Measurements from ENCODE around the gene ABHD14A. TPM values are rescaled to one million over a fixed set of nuclear protein-coding genes. Genes with fewer than 3 reads are reported as not detected.
"Not testable (repeated sequence)": the region's sequence is repeated elsewhere in the genome, so short reads cannot be mapped to it uniquely, and the experiment has no call there.

Gene ABHD14A
- polyA plus RNA-seq, 1 of the 3 experiments (the other 2 are of a cell fraction): 31.5 TPM

DNA sequence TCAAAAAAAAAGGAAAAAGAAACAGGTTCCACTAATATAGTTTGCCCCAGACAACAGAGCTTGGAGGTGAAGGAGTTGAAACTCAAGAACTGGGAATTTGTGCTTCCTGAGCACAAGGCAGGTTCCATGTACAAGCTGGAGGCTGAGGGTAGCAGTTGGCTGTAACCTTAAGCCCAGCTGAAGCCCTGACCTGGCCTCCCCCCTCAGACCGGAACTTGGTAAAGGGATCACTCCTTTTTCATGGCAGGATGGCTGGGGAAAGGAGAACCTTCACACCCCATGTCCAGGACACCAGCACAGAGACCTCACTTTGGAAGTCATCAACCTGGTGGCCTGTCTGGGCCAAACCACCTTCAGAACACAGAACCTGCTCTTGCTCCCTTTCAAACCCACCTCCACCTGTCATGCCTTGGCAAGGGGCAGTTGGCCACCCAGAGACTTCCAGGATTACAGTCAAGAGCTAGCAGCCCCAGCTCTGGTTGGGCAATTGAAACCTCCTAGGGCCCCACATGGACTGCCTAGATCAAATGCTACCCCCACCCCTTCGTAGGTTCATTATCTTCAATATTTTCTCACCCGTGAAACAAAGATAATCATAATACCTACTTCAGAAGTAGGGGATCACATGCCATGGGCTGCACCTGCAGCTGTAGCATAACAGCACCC lies 17.3 kb downstream of the ABHD14A start:
- Histone ChIP-seq H3K9me3 (no peaks in the 10 kb centered on the region), H4K20me1 (ENCODE audit: insufficient read depth) (0 out of 2 replicates have a peak, but pooled peaks cover 15% of the 10 kb centered on the region), H3F3A (replicated peaks; ENCODE audit: insufficient read depth) (peaks cover 44% of the 10 kb centered on the region), H3K9me2 (no peaks in the 10 kb centered on the region), H3K27me3 (ENCODE audit: insufficient read depth) (no peaks in the 10 kb centered on the region), H3K27ac (ENCODE audit: low read depth in 2 of 2, low read length in 1 of 2) (peak overlapping the region in 1 of 2 experiments; percentile 16; a peak in 1 of 4 replicates), H3K4me3 (ENCODE audit: low read depth in 2 of 2, low read length in 1 of 2) (no peak overlapping the region), H3K4me2 (no peak overlapping the region), H3K36me3 (replicated peaks in 1 of 2; ENCODE audit: control insufficient read depth in 1 of 2, insufficient read depth in 2 of 2, low read length in 1 of 2) (peaks cover 23 to 25% of the 10 kb centered on the region in 2 experiments), H3K79me2 (ENCODE audit: insufficient read depth) (peaks cover 46% of the 10 kb centered on the region), H2AFZ (ENCODE audit: low read depth) (no peak overlapping the region), H3K4me1 (ENCODE audit: control insufficient read depth in 1 of 2, insufficient read depth in 2 of 2, low read depth in 1 of 2, low read length in 1 of 2) (peaks cover 9 to 28% of the 10 kb centered on the region in 2 experiments; a peak in 3 of 4 replicates), H3K9ac (no peak overlapping the region)
- CTCF ChIA-PET: interaction anchor here (0.6 to 3.9 kb wide), 11 partner anchors 9 to 247 kb away, joined by 3 to 23 read pairs (median 6); partner anchors contain the start of genes ABHD14A, ABHD14B, ACY1 and PARP3
- WGBS (ENCODE audit: low lambda C conversion rate): 91% methylated on average over 2 of the region's 3 CpGs
- no peak for DNase-seq
- TF ChIP-seq TCF12 (IDR thresholded peaks at IDR 0.05) (no peak), RAD21 (IDR thresholded peaks at IDR 0.05; ENCODE audit: low read length) (no peak), SIN3A (IDR thresholded peaks at IDR 0.05; ENCODE audit: borderline replicate concordance, low read depth, low read length) (peak; percentile 29; the same call in 1 of the 2 replicates), GABPA (IDR thresholded peaks at IDR 0.05; ENCODE audit: low read depth) (no peak)
- POLR2A ChIA-PET: interaction anchor here (0.6 to 4.8 kb wide), 14 partner anchors 9 to 774 kb away, joined by 3 to 42 read pairs (median 4); partner anchors contain the start of genes ABHD14A, ABHD14B, ACY1 and PARP3

GRCh38 chr3:51993657-51994056 lies 18.8 kb downstream of the ABHD14A start:
- ChIA-PET POLR2A (interaction anchor here (2.9 to 4.8 kb wide), 2 partner anchors 11 to 19 kb away, joined by 20 to 42 read pairs; partner anchors contain the start of genes ABHD14A, ABHD14B and ACY1), CTCF (interaction anchor here (1.2 to 3.9 kb wide), 7 partner anchors 8 to 129 kb away, joined by 3 to 23 read pairs (median 6); partner anchors contain the start of genes ABHD14A, ABHD14B, ACY1 and PCBP4)
- H3K27ac ChIP-seq (ENCODE audit: low read depth in 2 of 2, low read length in 1 of 2); H2AFZ ChIP-seq (ENCODE audit: low read depth); H3K9me3 ChIP-seq; H3K9me2 ChIP-seq; DNase-seq; H3K4me3 ChIP-seq (ENCODE audit: low read depth in 2 of 2, low read length in 1 of 2); H3K9ac ChIP-seq; H3K27me3 ChIP-seq (ENCODE audit: insufficient read depth): not testable (repeated sequence)
- peaks cover 43% of the 10 kb centered on the region for H3F3A ChIP-seq (replicated peaks; ENCODE audit: insufficient read depth)
- 100% methylated on average over 2 of the region's 13 CpGs for WGBS (ENCODE audit: low lambda C conversion rate)
- H3K79me2 ChIP-seq (ENCODE audit: insufficient read depth): peaks cover 46% of the 10 kb centered on the region
- peaks cover 23 to 25% of the 10 kb centered on the region in 2 experiments for H3K36me3 ChIP-seq (replicated peaks in 1 of 2; ENCODE audit: control insufficient read depth in 1 of 2, insufficient read depth in 2 of 2, low read length in 1 of 2)
- H4K20me1 ChIP-seq (ENCODE audit: insufficient read depth): 0 out of 2 replicates have a peak, but pooled peaks cover 15% of the 10 kb centered on the region
- peaks cover 9 to 28% of the 10 kb centered on the region in 2 experiments; a peak in 3 of 4 replicates for H3K4me1 ChIP-seq (ENCODE audit: control insufficient read depth in 1 of 2, insufficient read depth in 2 of 2, low read depth in 1 of 2, low read length in 1 of 2)
- H3K4me2 ChIP-seq: peak overlapping the region; percentile 95; the same call in 1 of the 2 replicates

DNA sequence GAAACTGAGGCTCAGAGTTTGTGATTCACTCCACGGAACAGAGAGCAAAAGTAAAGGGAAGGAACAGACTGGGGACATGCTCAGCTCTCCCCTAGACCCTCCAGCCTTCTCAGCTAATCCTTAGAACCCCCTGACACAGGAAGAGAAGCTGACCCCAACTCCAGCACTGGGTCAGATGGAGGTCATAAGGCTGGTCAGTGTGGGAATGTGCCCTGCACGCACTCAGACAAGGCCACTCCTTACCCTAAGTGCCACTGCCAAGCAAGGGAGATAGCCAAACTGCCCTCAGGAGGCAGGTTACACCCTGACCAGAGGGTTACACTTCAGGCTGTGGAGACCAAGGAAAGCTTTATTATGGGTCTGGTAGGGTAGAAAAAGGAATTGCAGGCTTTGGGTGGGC lies 19.7 kb downstream of the ABHD14A start:
- Histone ChIP-seq H3K79me2 (ENCODE audit: insufficient read depth) (peaks cover 46% of the 10 kb centered on the region), H3K4me2 (peak overlapping the region; percentile 95), H3F3A (replicated peaks; ENCODE audit: insufficient read depth) (peaks cover 36% of the 10 kb centered on the region), H3K36me3 (replicated peaks in 1 of 2; ENCODE audit: control insufficient read depth in 1 of 2, insufficient read depth in 2 of 2, low read length in 1 of 2) (peaks cover 23 to 25% of the 10 kb centered on the region in 2 experiments), H3K4me3 (ENCODE audit: low read depth in 2 of 2, low read length in 1 of 2) (peak overlapping the region; percentile 83 to 88), H3K4me1 (ENCODE audit: control insufficient read depth in 1 of 2, insufficient read depth in 2 of 2, low read depth in 1 of 2, low read length in 1 of 2) (peaks cover 9 to 24% of the 10 kb centered on the region in 2 experiments; a peak in 3 of 4 replicates), H3K9me3 (no peaks in the 10 kb centered on the region), H2AFZ (ENCODE audit: low read depth) (no peak overlapping the region), H4K20me1 (ENCODE audit: insufficient read depth) (0 out of 2 replicates have a peak, but pooled peaks cover 15% of the 10 kb centered on the region), H3K9ac (peak overlapping the region; percentile 97), H3K9me2 (no peaks in the 10 kb centered on the region), H3K27ac (ENCODE audit: low read depth in 2 of 2, low read length in 1 of 2) (peak overlapping the region; percentile 83 to 88), H3K27me3 (ENCODE audit: insufficient read depth) (no peaks in the 10 kb centered on the region)
- 32% methylated on average over 2 of the region's 2 CpGs for WGBS (ENCODE audit: low lambda C conversion rate)
- CTCF ChIA-PET: interaction anchor here (1.3 to 3.9 kb wide), 8 partner anchors 9 to 150 kb away, joined by 3 to 23 read pairs (median 11); partner anchors contain the start of genes ABHD14A, ABHD14B, ACY1 and GPR62
- DNase-seq: no peak
- TF ChIP-seq POLR2AphosphoS5 (IDR thresholded peaks at IDR 0.05; ENCODE audit: low read depth, low read length) (no peak), RAD21 (IDR thresholded peaks at IDR 0.05; ENCODE audit: low read length) (no peak), NRF1 (IDR thresholded peaks at IDR 0.05; ENCODE audit: low read depth, low read length) (no peak), FOXJ3 (CRISPR knock-in tag; IDR thresholded peaks at IDR 0.05) (no peak), MEF2A (IDR thresholded peaks at IDR 0.05; ENCODE audit: borderline replicate concordance, low read depth) (no peak), GATA2 (CRISPR knock-in tag; IDR thresholded peaks at IDR 0.05) (no peak), RXRA (IDR thresholded peaks at IDR 0.05; ENCODE audit: borderline replicate concordance, low read depth) (no peak), FOXM1 (IDR thresholded peaks at IDR 0.05; ENCODE audit: low read depth) (no peak), CHD2 (IDR thresholded peaks at IDR 0.05; ENCODE audit: low read length, partially characterized antibody) (no peak), RFX5 (IDR thresholded peaks at IDR 0.05; ENCODE audit: low read length) (no peak)
- POLR2A ChIA-PET: interaction anchor here (1.0 to 4.8 kb wide), 6 partner anchors 12 to 52 kb away, joined by 3 to 42 read pairs (median 10); partner anchors contain the start of genes ABHD14A, ABHD14B, ACY1 and PARP3

All from SK-N-SH (cell line).